T-cell (primary cell): Measurements from ENCODE around the gene GPR183. TPM values are rescaled to one million over a fixed set of nuclear protein-coding genes. Genes with fewer than 3 reads are reported as not detected.
A peak's percentile ranks its signal among the peaks of the same experiment; 100 is the strongest.

Experiments
- ATAC-seq, 4 experiments: fragments of 200-7000 bp in 3 of 4; fragments of 150-1000 bp in 1 of 4; cut with Tn5 transposase; replicated peaks in 1 of 4; 1 replicate in 3 of 4; 2 replicates in 1 of 4; pipeline ENCODE4 v1.10.0; 2021; ENCODE audit warnings: moderate library complexity in 3 of 4, mild to moderate bottlenecking in 2 of 4, moderate number of reproducible peaks in 1 of 4
- CTCF ChIA-PET, 2 donors: fragments of 300-600 bp; sonication (Branson Sonifier 250); formaldehyde crosslinking; loops; one replicate each; lab custom pipeline; 2022; ENCODE audit warnings: antibody characterized with exemption in 2 of 2; lab: Charles Lee
- POLR2A ChIA-PET, 2 donors: fragments of 300-600 bp; sonication (Branson Sonifier 250); formaldehyde crosslinking; loops; one replicate each; lab custom pipeline; 2022; ENCODE audit warnings: antibody characterized with exemption in 2 of 2; lab: Charles Lee
- DNase-seq, 35 experiments: peaks; one replicate each; pipeline versions ENCODE4 v3.0.0 to v3.0.0-alpha.2; 2013 to 2023
- H3K27ac ChIP-seq: one replicate; pipeline ENCODE4 v1.5.1; 2013; ENCODE audit warnings: low read length
- H3K27me3 ChIP-seq, 2 experiments: replicated peaks in 1 of 2; 1 replicate in 1 of 2; 2 replicates in 1 of 2; pipeline versions ENCODE4 v1.6.1 to v1.7.0; 2013; ENCODE audit warnings: low read length in 1 of 2, mixed read lengths in 1 of 2; ENCODE audit not compliant: control insufficient read depth in 2 of 2, insufficient read depth in 2 of 2; ENCODE audit errors: extremely low read depth in 1 of 2
- H3K36me3 ChIP-seq, 2 donors: 1 replicate in 1 of 2; 2 replicates in 1 of 2; pipeline versions ENCODE4 v1.6.1 to v1.7.0; 2013; ENCODE audit warnings: low read length in 1 of 2; ENCODE audit not compliant: control insufficient read depth in 2 of 2, insufficient read depth in 1 of 2; ENCODE audit errors: extremely low read depth in 1 of 2
- H3K4me1 ChIP-seq, 2 experiments: 1 replicate in 1 of 2; 2 replicates in 1 of 2; pipeline versions ENCODE4 v1.6.1 to v1.7.0; 2013; ENCODE audit warnings: low read length in 2 of 2, mixed read lengths in 1 of 2; ENCODE audit not compliant: insufficient read depth in 2 of 2, control insufficient read depth in 1 of 2; ENCODE audit errors: extremely low read depth in 1 of 2
- H3K4me3 ChIP-seq, 2 donors: 1 replicate in 1 of 2; 2 replicates in 1 of 2; pipeline versions ENCODE4 v1.5.1 to v1.7.0; 2013; ENCODE audit warnings: mild to moderate bottlenecking in 2 of 2, low read length in 1 of 2, moderate library complexity in 1 of 2; ENCODE audit not compliant: control insufficient read depth in 1 of 2; ENCODE audit errors: extremely low read depth in 1 of 2
- H3K9me3 ChIP-seq: 2 replicates; pipeline ENCODE4 v1.7.0; 2013
- H3K27ac Mint-ChIP-seq, 2 donors: one replicate each; pipeline ENCODE4 v1.8.0; 2020 to 2021; ENCODE audit warnings: mild to moderate bottlenecking in 2 of 2, mixed read lengths in 2 of 2
- H3K27me3 Mint-ChIP-seq, 2 donors: one replicate each; pipeline ENCODE4 v1.8.0; 2021 to 2022; ENCODE audit warnings: mixed read lengths in 2 of 2
- H3K36me3 Mint-ChIP-seq: one replicate; pipeline ENCODE4 v1.8.0; 2021; ENCODE audit warnings: mixed read lengths
- H3K4me1 Mint-ChIP-seq, 3 donors: one replicate each; pipeline ENCODE4 v1.8.0; 2020 to 2022; ENCODE audit warnings: mixed read lengths in 3 of 3, mild to moderate bottlenecking in 1 of 3
- H3K4me3 Mint-ChIP-seq, 3 donors: one replicate each; pipeline ENCODE4 v1.8.0; 2020 to 2022; ENCODE audit warnings: mild to moderate bottlenecking in 3 of 3, mixed read lengths in 3 of 3, moderate library complexity in 3 of 3
- H3K9me3 Mint-ChIP-seq, 3 donors: one replicate each; pipeline ENCODE4 v1.8.0; 2020 to 2022; ENCODE audit warnings: mixed read lengths in 3 of 3
- WGBS: methylation state at CpG from one replicate; pipeline ENCODE4 v1.1.5; 2013; ENCODE audit warnings: missing lambda C conversion rate; ENCODE audit not compliant: insufficient coverage; 5-methylcytosine and 5-hydroxymethylcytosine counted together
- total RNA-seq, 35 experiments: library from RNA in 6 of 35; stranded (reverse) in 6 of 35; fragments of 120-200 nt in 1 of 35; gene quantifications; one replicate each; pipeline versions ENCODE4 v1.2.1 to v1.2.4 and lab custom pipeline; 2013 to 2026

GPR183 gene
- total RNA-seq, 5 donors from 2014 or later (not counting 1 experiment from before 2014, with no cell fraction given): 69.9 to 152 (median 100) TPM

- Histone ChIP-seq H3K27ac (peak overlapping the region; percentile 47), H3K9me3 (no peaks in the 10 kb centered on the region), H3K27me3 (no peaks in the 10 kb centered on the region), H3K4me3 (no peak overlapping the region), H3K36me3 (peaks cover 0 to 22% of the 10 kb centered on the region in 2 donors), H3K4me1 (peaks cover 37 to 48% of the 10 kb centered on the region in 2 experiments)
- ATAC-seq: no peak
- H3K4me3 Mint-ChIP-seq: no peak overlapping the region
- H3K4me1 Mint-ChIP-seq: peaks cover 66 to 72% (median 71%) of the 10 kb centered on the region in 3 donors
- DNase-seq: no peak
- H3K36me3 Mint-ChIP-seq: peaks cover 3% of the 10 kb centered on the region
- no peaks in the 10 kb centered on the region for H3K27me3 Mint-ChIP-seq
- H3K9me3 Mint-ChIP-seq: no peaks in the 10 kb centered on the region
- ChIA-PET POLR2A (interaction anchor here in 1 of 2 donors (0.7 kb wide), 1 partner anchor 44 kb away, joined by 3 read pairs; no protein-coding TSS in a partner anchor), CTCF (interaction anchor here (1.1 to 11.0 kb wide), 7 partner anchors 7 to 171 kb away, joined by 3 to 246 read pairs (median 8); partner anchors contain the start of genes GPR18 (in 1 of the 2) and UBAC2 (in 1 of the 2))
- peak overlapping the region; percentile 80 to 89 for H3K27ac Mint-ChIP-seq
- 100% methylated on average over 3 of the region's 7 CpGs for WGBS
Observed at GRCh38 chr13:99263126-99263785, 43.9 kb downstream of the GPR183 start.

DNA sequence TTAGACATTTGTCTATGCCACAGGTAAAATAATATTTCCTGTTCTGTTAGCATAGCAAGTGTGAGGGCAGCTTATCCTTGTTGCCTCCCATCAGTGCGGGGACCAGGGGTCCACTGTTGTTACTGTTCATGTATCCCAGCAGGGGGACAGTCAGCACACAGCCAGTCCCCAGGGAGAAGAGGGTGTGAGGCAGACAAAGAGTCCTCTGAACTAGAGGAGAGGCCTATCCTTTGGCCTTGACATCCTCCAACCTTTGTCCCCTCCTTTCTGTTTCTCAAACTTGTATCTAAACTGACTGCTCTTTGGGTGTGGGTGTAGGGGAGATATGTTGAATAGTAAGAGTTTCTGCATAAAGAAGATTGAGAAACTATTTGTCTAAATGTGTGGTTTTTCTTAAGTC is 46.1 kb downstream of the GPR183 start:
- H3K4me3 ChIP-seq: no peak overlapping the region
- H3K9me3 ChIP-seq: no peaks in the 10 kb centered on the region
- peak overlapping the region; percentile 92 to 93 for H3K27ac Mint-ChIP-seq
- no peaks in the 10 kb centered on the region for H3K9me3 Mint-ChIP-seq
- no peaks in the 10 kb centered on the region for H3K27me3 ChIP-seq
- peaks cover 37 to 54% of the 10 kb centered on the region in 2 experiments for H3K4me1 ChIP-seq
- H3K36me3 ChIP-seq: peaks cover 0 to 17% of the 10 kb centered on the region in 2 donors
- H3K27ac ChIP-seq: peak overlapping the region; percentile 16
- DNase-seq: no peak
- peak overlapping the region in 1 of 3 donors; percentile 93 for H3K4me3 Mint-ChIP-seq
- H3K36me3 Mint-ChIP-seq: peaks cover 9% of the 10 kb centered on the region
- peaks cover 68 to 85% (median 75%) of the 10 kb centered on the region in 3 donors for H3K4me1 Mint-ChIP-seq
- ChIA-PET POLR2A (interaction anchor here in 1 of 2 donors (0.6 kb wide), 1 partner anchor 90 kb away, joined by 4 read pairs; no protein-coding TSS in a partner anchor), CTCF (interaction anchor here (0.5 to 1.0 kb wide), 2 partner anchors 18 to 84 kb away, joined by 5 to 7 read pairs; no protein-coding TSS in a partner anchor)
- WGBS: 100% methylated on average over 1 of the region's 1 CpG
- no peaks in the 10 kb centered on the region for H3K27me3 Mint-ChIP-seq
- ATAC-seq: no peak

GRCh38 chr13:99260216-99260615 is 47.0 kb downstream of the GPR183 start:
- peak overlapping the region; percentile 92 to 93 for H3K27ac Mint-ChIP-seq
- Histone ChIP-seq H3K4me3 (no peak overlapping the region), H3K4me1 (peaks cover 36 to 57% of the 10 kb centered on the region in 2 experiments), H3K27me3 (no peaks in the 10 kb centered on the region), H3K9me3 (no peaks in the 10 kb centered on the region), H3K36me3 (peaks cover 2 to 23% of the 10 kb centered on the region in 2 donors), H3K27ac (peak overlapping the region; percentile 85)
- no peak for DNase-seq
- peak overlapping the region; percentile 46 to 93 (median 54) for H3K4me3 Mint-ChIP-seq
- peaks cover 69 to 87% (median 74%) of the 10 kb centered on the region in 3 donors for H3K4me1 Mint-ChIP-seq
- no peaks in the 10 kb centered on the region for H3K27me3 Mint-ChIP-seq
- H3K36me3 Mint-ChIP-seq: peaks cover 15% of the 10 kb centered on the region
- H3K9me3 Mint-ChIP-seq: no peaks in the 10 kb centered on the region
- WGBS: no CpG with 5 or more reads among the region's 5 CpGs
- POLR2A ChIA-PET: interaction anchor here (0.5 to 0.8 kb wide), 2 partner anchors 22 to 45 kb away, joined by 3 to 4 read pairs; no protein-coding TSS in a partner anchor
- no peak for ATAC-seq
- CTCF ChIA-PET: interaction anchor here (0.6 to 1.8 kb wide), 8 partner anchors 9 to 244 kb away, joined by 3 to 7 read pairs (median 4); partner anchors contain the start of gene UBAC2 (in 1 of the 2)

DNA sequence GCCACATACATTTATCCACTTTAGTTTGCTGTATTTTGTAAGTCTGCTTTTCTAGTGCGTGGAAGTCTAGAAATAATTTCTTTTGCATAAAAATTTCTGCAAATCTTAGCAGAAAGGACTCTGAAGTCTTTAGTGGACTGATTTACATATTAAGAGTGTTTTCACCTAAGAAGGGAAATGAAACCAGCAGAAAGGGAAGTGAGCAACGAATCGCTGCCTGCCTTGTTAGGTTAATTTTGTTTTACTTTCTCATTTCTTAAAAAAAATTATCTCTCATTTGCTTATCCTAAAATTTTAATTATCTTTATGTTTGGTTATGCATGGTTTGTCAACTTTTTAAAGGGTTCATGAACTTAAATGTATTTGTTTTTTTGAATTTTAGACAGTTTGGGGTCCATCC is 48.3 kb downstream of the GPR183 start:
- H3K27ac Mint-ChIP-seq: peak overlapping the region; percentile 92 to 93
- no peaks in the 10 kb centered on the region for H3K27me3 Mint-ChIP-seq
- H3K36me3 Mint-ChIP-seq: peaks cover 25% of the 10 kb centered on the region
- ATAC-seq (peak; percentile 53 to 62 (median 57)), DNase-seq (peak in 14 of 35 experiments; percentile 14 to 70 (median 28))
- ChIA-PET CTCF (interaction anchor here (0.7 to 5.0 kb wide), 18 partner anchors 10 to 390 kb away, joined by 3 to 107 read pairs (median 5); partner anchors contain the start of gene UBAC2 (in 1 of the 2)), POLR2A (interaction anchor here (0.7 to 4.1 kb wide), 11 partner anchors 11 to 58 kb away, joined by 3 to 41 read pairs (median 4); partner anchors contain the start of gene UBAC2 (in 2 of the 2))
- H3K4me1 Mint-ChIP-seq: peaks cover 66 to 84% (median 74%) of the 10 kb centered on the region in 3 donors
- H3K4me3 ChIP-seq: peak overlapping the region; percentile 15 to 54
- H3K4me1 ChIP-seq: peaks cover 30 to 57% of the 10 kb centered on the region in 2 experiments
- H3K9me3 Mint-ChIP-seq: no peaks in the 10 kb centered on the region
- H3K27me3 ChIP-seq: no peaks in the 10 kb centered on the region
- H3K4me3 Mint-ChIP-seq: peak overlapping the region; percentile 89 to 93 (median 90)
- H3K36me3 ChIP-seq: peaks cover 8 to 34% of the 10 kb centered on the region in 2 donors
- no CpG with 5 or more reads among the region's 3 CpGs for WGBS
- H3K27ac ChIP-seq: peak overlapping the region; percentile 85
- no peaks in the 10 kb centered on the region for H3K9me3 ChIP-seq

DNA sequence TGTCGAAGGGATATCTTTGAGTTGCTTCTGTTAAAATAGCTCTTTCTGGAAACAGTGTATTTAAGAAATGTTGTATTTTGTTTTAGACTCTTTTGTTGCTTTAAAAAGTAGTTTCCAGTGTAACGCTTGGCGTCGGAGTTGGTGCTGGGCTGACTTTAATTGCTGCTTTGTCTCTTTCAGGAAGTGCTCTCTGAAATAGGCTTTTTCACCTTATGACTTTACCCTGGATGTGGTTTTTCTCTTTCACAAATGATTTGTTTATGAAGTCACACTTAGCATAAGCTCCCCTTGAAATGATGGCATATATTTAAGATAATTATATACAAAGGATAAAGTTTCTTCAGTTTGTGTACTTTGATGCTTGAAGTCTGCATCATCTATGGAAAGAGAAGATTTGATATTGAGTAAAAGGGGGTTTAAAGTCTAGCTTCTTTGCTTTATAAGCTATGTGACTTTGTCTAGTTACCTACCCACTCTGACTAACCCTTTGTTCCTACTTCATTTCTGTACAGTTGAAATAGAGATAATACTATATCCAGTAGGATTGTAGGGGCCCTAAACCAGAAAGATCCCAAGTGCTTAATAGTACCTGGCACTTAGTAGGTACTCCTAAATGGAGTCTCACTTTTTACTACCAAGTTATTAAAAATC is 48.9 kb downstream of the GPR183 start, which contains the start of gene GPR18:
Gene GPR18 (minus strand): TSS at position 170 of the 651 bp plus-strand sequence. CDS start 2,507 bp downstream, outside the sequence.
- Histone ChIP-seq H3K9me3 (no peaks in the 10 kb centered on the region), H3K36me3 (peaks cover 8 to 36% of the 10 kb centered on the region in 2 donors), H3K27ac (peak within 1 kb of the TSS; percentile 85), H3K4me1 (peaks cover 30 to 53% of the 10 kb centered on the region in 2 experiments), H3K4me3 (peak within 1 kb of the TSS; percentile 54 to 76), H3K27me3 (no peaks in the 10 kb centered on the region)
- H3K4me1 Mint-ChIP-seq: peaks cover 65 to 82% (median 74%) of the 10 kb centered on the region in 3 donors
- peak within 1 kb of the TSS; percentile 92 to 93 for H3K27ac Mint-ChIP-seq
- H3K27me3 Mint-ChIP-seq: no peaks in the 10 kb centered on the region
- DNase-seq: peak in 23 of 35 experiments; percentile 15 to 74 (median 35)
- ChIA-PET CTCF (interaction anchor here (0.5 to 5.0 kb wide), 24 partner anchors 8 to 389 kb away, joined by 3 to 107 read pairs (median 4); partner anchors contain the start of gene UBAC2 (in 1 of the 2)), POLR2A (interaction anchor here (0.5 to 4.1 kb wide), 23 partner anchors 9 to 245 kb away, joined by 3 to 41 read pairs (median 4); partner anchors contain the start of gene UBAC2 (in 2 of the 2))
- WGBS: no CpG with 5 or more reads among the region's 4 CpGs
- peak; percentile 81 to 92 (median 86) for ATAC-seq
- H3K9me3 Mint-ChIP-seq: no peaks in the 10 kb centered on the region
- peaks cover 29% of the 10 kb centered on the region for H3K36me3 Mint-ChIP-seq
- peak within 1 kb of the TSS; percentile 89 to 93 (median 90) for H3K4me3 Mint-ChIP-seq
